ENCODE measurements around the gene TIMM44.

GRCh38 chr19:7922836-7923195 is 20.6 kb downstream of the TIMM44 start:
- TF ChIP-seq CTCF (IDR thresholded peaks at IDR 0.05; ENCODE audit: low read depth, low read length), result no peak
- no peak for TF ChIP-seq POLR2A (IDR thresholded peaks at IDR 0.05; ENCODE audit: extremely low read depth, insufficient read length)
- no peak for TF ChIP-seq MYC (IDR thresholded peaks at IDR 0.05; ENCODE audit: low read depth, low read length)
- TF ChIP-seq MAX (IDR thresholded peaks at IDR 0.05; ENCODE audit: low read depth, low read length), result no peak
